Testis (tissue), 2 donors: ENCODE measurements around the gene BANK1.

ENCODE experiments used
- POLR2A ChIP-seq: fragments of 450-650 bp; IDR thresholded peaks from one replicate; pipeline ENCODE4 v1.6.1; 2017; ENCODE audit warnings: antibody characterized with exemption, mild to moderate bottlenecking, moderate library complexity
- TF ChIP-seq, protein P1 (sequence below), 3 experiments: fragments of 450-650 bp in 2 of 3; fragments of 200-600 bp in 1 of 3; sonication (generic) in 1 of 3; IDR thresholded peaks; one replicate each; pipeline ENCODE4 v1.5.1; 2016 to 2019; ENCODE audit warnings: antibody characterized with exemption in 3 of 3, mild to moderate bottlenecking in 2 of 3, moderate library complexity in 1 of 3

DNA sequence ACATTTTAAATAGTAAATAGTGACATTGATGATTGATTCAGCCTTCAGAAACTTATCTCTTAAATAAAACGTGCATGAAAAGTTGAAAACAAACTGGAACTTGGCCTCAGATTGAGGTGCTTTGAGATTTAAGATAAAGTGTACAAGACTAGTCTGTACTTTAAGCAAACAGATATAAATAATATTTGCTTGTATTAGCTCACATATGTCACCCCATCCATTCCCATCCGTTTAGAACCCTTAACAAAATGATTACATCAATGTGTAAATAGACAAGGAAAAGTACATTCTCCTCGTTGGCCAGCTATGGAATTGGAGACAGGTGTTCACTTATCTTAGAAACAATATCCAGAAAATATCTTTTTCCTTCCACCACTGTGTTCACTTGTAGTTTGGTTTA, 130.8 kb downstream of the BANK1 start:
- TF ChIP-seq POLR2A: no peak
- TF ChIP-seq, protein P1, sequence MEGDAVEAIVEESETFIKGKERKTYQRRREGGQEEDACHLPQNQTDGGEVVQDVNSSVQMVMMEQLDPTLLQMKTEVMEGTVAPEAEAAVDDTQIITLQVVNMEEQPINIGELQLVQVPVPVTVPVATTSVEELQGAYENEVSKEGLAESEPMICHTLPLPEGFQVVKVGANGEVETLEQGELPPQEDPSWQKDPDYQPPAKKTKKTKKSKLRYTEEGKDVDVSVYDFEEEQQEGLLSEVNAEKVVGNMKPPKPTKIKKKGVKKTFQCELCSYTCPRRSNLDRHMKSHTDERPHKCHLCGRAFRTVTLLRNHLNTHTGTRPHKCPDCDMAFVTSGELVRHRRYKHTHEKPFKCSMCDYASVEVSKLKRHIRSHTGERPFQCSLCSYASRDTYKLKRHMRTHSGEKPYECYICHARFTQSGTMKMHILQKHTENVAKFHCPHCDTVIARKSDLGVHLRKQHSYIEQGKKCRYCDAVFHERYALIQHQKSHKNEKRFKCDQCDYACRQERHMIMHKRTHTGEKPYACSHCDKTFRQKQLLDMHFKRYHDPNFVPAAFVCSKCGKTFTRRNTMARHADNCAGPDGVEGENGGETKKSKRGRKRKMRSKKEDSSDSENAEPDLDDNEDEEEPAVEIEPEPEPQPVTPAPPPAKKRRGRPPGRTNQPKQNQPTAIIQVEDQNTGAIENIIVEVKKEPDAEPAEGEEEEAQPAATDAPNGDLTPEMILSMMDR (IDR thresholded peaks at IDR 0.05): no peak
